EL (cell line): ENCODE data around the gene UBE3B.

Source experiments
- DNase-seq: peaks from one replicate; pipeline ENCODE4 v3.0.0-alpha.2; 2016

Gene UBE3B

DNA sequence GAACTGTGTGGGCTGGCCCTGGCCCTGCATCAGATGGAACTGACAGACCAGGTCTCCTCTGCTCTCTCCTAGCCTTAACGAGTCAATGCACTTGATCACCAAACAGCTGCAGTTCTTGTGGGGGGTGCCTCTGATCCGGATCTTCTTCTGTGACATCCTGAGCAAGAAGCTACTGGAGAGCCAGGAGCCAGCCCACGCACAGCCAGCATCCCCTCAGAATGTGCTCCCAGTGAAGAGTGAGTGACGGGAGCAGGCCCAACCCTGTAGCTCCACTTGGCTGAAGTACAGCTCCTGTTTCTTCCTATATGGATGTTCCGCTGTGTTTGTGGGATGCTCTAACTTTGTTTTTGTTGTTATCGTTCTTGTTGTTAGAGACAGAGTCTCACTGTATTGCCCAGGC, 23.9 kb downstream of the UBE3B start:
- no peak for DNase-seq

DNA sequence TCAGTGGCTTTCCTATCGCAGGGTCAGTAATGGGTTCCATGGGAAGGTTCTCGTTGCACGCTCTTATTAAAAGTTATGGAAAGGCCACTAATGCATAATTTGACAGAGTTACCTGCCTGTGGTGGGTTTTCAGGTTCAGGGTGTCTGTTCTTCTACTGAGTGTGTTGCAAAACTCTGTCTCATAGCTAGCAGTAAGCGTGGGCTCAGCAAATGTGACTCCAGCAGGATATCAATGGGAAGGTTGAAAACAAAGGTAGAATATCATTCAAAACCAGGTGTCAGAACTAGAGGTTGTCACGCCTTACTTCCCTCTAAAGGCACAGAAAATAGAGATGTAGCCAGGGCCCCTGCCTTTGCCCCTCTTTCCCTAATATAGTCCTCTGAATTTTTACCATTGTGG, 24.9 kb downstream of the UBE3B start:
- DNase-seq, result no peak

DNA sequence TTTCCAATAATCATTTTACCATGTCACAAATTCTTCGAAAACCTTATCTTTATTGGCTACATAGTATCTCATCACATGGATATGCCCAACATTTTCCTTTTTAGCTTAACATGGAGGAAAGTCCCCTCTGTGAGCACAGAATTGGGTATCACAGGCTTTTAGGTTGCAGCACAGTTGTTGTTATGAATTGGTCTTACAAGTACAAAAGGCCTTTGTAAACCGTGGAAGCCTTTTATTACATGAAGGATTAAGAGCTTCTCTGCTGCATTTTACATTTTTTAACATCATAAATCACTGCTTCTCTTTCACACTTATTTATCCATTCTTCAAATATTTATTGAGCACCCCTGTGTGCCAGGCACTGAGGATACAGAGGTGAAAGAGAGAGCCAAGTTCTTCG, 26.2 kb downstream of the UBE3B start:
- DNase-seq, result no peak

DNA sequence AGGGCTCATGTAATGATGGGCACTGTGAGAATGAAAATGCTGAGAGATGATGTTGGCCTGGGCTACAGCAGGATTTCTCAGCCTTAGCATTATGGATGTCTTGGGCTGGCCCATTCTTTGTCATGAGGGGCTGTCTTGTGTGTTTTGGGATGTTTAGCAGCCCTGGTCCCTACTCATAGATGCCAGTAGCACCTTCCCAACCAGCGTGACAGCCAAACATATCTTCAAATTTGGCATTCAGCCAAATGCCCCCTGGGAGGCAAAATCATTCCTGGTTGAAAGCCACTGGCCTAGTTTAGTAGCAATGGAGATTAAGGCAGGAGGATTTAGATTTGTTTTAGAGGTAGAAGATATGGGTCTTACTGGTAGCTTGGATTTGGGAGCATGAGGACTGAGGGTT, 26.6 kb downstream of the UBE3B start:
- DNase-seq, result no peak

DNA sequence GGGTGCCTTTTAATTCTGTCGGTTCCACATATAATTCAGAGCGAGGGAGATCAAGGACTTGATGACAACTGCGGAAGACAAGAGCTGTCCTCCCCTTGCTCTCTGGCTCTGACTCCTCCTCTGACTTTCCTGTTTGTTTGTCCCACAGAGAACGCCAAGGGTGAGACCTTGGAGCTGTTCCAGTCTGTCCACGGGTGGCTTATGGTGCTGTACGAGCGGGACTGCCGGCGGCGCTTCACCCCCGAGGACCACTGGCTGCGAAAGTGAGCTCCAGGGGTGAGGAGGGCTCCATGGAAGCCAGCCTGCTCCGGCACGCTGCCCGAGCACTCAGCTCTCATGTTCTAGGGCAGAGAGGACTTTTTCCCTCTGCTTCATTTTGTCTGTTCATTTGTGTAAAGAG, 32.8 kb downstream of the UBE3B start:
- no peak for DNase-seq

DNA sequence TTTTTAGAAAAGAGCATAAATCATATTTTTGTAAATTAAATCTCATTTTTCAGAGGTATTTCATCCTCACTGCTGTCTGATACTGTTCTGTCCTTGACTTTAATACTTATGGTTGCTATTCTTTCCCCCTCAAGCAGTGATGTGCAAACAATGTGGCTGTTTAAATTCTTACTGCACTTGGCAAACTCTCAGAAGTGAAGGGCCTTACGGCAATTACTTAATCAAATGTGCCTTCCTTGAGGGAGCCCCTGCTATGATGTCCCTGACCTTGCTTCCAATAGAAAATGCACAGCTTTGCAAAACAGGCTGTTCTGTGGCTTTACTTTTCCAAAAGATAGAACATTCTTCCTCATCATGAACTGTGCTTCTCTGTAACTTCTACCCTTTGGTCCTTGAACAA, 35.2 kb downstream of the UBE3B start:
- DNase-seq, result no peak

DNA sequence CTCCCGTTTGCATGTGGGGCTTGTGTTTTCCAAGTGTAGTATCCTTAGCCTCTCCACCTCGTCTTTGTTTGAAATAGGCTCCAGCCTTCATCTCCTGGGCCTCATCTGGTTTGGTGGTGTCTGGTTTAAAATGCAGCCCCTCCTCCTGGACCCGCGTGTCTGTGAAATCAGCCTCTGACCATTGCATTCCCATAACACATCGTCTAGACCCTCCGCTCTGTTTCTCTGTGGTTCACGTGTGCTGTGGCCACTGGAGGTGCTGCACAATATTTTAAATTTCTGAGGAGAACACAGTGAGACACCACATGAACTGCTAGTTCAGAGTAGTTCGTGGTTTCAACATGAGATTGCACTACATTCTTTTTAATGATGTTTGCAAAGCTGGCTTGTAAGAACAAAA, 35.6 kb downstream of the UBE3B start:
- DNase-seq, result no peak

DNA sequence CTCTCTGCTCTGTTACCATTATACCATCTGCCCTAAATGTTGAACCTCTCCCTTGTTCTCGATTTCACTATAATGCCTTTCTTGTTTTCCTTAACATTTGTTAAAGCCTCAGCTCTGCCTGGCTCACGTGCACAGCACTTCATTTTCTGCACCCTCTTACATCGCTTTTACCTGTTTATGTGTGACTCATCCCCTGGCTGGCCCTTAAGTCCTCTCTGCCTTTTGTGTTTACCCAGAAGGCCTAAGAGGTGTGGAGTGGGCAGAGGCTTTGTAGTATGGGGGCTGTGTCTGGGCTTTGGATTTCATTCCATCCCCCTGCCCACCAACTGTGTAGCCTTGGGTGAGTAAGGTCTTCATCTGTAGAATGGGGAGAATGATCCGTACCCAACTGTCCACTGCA, 36.5 kb downstream of the UBE3B start:
- no peak for DNase-seq

DNA sequence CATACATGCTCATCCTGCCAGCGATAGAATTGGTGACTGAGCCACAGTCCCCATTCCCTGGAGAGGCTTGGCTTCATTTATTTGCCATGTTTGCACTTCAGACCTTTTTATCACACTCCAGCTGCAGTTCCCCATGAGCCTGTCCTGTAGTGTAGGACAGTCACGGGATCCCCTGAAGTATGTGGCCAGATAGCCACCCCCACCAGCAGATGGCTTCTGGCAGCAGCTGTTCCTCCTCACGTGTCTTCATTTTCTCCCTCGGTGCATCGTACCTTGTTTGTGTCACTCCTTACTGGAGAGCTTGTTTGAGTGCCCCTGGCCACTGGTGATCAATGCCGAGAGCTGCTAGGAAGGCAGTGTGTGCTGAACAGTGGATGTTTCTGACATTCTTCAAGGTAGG, 40.2 kb downstream of the UBE3B start:
- DNase-seq, result no peak

DNA sequence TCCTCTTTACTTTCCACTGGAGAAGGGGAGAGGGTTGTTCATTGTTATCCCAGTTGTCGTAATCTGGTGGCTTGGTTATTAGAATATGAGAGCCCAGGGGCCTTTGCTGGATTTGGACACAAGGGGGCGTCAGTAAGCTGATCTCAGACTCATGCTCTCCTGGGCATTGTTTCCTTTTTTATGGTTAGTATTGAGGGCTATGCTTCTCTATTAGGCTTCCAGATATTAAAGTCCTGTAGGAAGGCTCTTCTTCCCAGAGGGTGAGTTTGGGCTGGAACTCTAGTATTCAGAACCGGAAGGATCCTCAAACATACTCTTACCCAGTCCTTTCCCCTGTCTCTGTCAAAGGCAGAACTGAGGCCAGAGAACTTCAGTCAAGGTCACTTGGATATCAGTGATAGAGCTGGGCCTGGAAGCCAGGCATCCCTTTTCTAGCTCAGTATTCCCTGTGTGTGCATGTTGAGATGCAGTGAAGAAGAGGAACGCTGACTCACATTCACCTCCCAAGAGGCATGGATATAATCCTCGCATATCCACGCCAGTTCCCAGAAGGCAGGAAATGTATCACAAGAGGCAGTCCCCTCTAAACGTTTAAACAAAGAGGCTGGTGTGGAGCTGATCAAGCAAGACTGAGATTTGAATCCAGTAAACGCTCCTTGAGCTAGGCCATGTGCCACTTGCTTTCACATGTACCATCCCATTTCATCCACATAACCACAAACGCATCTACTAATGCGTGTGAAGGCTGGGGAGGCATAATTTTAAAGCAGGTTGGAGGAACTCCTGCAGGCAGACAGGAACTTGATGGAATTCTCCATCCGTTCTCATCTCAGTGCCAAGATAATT, 41.6 kb downstream of the UBE3B start:
- peak; percentile 65 for DNase-seq

DNA sequence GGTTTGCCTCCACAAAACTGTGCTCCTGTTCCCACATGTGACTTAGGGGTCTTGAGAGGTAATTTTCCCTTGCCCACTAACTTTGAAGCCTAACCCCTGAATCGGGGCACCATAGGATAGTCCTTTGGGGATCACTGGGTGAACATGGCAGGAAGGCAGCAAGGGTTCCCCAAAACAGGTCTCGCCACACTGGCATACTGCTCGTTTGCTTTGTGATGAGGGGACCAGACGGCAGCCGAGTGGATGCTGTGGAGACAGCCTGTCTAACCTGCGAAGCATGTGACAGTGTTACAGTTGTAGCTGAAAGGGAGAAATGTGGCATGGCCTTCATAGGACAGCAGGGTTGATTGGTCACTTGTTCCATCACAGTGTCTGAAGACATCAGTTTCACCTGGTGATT, 42.4 kb downstream of the UBE3B start:
- DNase-seq, result no peak

DNA sequence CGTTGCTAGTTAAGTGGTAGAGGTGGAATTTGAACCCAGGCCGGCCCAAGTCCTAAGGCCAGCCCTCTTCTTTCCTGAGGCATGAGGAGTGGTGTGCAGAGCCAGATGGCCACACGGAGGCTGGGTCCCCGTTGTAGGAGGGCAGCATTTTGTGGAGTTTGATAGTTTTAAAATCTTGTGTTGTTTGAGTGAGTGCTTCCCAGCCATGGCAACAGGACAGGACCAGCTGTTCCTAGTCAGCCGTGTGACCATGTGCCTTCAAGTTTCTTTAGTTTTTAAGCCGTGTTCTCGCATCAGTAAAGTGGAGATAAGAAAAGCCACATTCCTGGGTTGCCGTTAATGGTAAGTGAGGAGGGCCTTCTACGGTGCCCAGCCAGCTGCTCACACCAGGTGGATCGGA, 44.4 kb downstream of the UBE3B start:
- no peak for DNase-seq

DNA sequence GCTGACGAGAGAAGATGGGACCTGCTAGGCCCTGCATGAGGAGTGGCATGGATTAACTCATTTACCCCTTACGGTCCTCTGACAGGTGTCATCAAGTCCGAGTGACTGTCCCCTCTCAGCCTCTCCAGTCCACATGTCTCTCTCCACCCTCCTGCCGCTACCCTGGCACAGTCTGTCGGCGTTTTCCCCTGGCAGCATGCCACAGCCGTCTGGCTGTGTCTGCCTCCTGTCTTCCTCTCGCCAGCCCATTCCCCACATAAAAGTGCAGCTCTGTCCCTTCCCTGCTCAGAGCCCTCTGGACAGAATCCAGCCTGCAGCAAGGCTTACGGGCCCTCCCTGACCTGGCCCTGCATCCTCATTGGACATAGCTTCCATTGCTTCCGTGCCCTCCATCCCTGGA, 45.6 kb downstream of the UBE3B start:
- no peak for DNase-seq

DNA sequence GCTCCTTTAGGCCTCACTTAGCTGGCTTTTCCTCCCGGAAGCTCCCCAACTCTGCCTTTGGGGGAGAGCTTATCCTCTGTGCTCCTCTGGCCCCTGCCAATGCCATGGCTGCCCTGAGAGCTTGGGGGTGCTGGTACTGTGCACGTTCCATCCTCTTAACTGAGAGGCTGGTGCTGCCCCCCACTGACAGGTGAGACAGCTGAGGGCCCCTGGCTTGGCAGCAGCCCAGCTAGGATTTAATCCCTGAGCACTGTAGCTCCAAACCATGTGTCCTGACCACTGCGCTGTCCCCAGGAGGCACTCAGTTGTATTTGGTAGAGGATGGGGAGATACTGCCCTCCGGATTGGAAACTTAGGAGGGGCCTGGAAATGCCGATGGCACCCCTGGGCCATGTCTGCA, 46.1 kb downstream of the UBE3B start:
- no peak for DNase-seq

DNA sequence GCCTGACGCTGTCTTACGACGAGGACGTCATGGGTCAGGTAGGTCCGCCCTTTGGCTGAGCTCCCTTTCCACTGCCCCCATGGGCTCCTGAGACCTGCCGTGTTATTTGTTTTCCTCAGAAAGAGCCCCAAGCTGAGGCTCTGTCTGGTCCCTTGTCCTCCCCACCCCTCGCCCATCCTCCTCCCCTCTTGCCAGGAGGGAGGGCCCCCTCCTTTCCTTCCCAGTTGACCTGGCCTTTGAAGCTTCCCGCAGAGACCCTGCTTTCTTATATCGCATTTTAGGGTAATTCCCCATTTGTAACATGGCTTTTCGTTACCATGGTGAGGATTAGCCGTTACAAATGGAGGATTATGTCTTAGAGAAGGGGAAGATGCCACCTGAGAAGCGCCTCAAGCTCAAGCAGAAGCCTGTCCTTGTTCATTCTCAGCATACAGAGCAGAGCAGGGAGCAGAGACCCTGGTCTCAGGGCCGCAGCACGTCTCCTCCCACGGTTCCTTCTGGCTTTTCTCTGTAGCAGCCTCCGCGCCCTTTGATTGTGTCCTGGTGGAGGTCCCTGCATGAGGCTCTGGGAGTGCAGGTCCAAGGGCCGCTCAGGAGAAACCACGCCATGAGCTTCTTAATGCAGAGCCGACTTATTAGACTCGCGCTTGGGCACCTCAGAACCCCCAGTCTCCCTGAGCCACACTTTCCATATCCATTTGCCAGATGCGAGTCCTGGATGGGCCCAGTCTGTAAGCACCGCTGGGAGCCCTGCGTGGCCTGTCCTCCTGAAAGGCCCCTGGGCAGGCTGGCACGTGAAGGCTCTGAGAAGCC, 47.2 kb downstream of the UBE3B start:
- DNase-seq, result no peak

DNA sequence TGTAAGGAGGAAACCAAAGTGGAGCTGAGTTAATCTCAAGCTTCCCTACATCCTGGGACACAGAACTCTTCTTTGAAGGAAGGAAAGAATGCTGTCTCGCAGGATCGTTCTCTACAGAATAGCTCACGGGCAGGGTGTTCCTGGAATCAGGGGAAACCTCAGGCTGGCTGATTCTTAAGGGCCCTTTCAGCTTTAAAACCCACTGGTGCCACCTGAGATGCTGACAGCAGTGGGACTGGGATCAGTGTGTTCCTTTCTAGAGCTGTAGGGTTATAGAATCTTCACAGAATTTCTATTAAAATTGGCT, 47.8 kb downstream of the UBE3B start:
- no peak for DNase-seq

DNA sequence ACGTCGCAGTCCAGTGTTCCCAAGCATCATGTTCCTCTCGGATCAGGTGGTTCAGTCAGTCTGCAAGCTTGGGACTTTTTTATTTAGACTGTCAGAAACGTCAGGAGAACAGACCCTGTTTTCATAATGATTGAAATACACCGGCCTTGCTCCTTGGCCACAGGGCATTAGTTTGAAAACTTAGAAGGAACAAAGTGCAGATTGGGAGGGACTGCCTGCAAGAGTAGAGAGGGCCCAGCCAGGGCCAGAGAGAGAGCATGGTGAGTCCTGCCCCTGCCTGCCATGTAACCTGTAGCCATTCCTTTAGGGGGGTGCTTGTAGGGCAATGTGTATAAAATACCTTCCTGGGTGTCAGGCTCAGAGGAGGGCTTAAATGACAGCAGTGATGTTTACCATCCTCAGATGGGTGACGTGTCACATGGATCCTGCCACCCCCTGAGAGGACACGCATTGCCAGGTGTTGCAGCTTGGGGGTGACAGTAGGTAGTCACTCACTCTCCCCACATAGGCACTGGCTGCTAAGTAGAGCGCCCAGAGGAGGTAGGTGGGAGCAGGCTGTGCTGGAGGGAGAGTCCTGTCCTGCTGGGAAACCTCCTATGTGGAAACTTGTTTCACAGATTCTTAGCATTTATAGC, 50.2 kb downstream of the UBE3B start:
- no peak for DNase-seq

DNA sequence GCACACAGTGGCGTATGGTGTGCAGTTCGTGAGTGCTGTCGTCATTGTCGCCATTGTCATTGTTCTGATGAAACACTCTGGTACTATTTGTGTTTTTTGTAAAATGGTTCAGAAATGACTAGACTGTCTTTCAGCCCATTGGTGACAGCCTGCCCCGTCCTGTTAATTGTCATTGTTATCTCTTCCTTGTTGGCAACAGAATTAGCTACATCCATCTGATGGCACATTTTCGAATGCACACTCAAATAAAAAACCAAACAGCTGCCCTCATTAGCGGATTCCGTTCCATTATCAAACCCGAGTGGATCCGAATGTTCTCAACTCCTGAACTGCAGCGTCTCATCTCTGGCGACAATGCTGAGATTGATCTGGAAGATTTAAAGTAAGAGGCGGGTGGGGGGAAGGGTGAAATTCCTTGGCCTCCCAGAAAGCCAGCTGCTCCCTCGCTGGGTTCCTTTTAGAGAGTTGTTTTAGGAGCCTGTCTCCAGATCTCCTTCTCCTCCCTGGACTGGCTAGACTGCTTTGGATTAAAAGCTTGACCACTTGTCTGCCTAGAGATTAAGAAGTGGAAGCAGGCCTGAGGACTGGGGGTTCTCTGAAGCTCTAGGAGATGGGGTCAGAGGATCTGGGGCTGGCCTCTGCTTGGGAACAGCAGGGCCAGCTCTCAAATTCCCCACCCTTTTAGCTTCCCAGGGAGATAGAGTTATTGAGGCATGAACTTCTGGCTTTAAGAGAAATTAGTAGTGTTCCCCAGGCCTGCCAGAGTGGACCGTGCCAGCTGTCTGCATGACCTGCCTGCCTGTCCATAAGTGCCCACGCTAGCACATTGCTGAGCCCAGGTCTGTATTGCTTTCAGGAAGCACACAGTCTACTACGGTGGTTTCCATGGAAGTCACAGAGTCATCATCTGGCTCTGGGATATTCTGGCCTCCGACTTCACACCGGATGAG, 52.5 kb downstream of the UBE3B start:
- DNase-seq, result no peak

DNA sequence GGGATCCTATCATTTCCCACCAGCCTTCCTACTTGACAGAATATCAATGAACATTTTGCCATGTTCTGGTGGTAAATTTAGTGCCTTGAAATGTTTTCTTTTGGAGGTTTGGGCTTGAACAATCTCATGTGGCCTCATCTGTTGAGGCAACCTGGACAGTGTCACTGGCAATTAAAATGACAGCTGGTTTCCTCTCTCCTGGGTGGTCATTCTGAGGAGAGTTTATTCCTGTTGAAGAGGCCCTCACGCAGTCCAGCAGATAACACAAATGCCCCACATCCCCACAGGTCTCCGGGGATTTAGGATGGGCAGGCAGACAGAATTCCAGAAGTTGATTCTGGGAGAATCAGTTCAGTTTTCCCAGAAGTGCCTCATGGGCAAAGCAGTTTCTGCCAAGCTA, 54.0 kb downstream of the UBE3B start:
- DNase-seq, result no peak

DNA sequence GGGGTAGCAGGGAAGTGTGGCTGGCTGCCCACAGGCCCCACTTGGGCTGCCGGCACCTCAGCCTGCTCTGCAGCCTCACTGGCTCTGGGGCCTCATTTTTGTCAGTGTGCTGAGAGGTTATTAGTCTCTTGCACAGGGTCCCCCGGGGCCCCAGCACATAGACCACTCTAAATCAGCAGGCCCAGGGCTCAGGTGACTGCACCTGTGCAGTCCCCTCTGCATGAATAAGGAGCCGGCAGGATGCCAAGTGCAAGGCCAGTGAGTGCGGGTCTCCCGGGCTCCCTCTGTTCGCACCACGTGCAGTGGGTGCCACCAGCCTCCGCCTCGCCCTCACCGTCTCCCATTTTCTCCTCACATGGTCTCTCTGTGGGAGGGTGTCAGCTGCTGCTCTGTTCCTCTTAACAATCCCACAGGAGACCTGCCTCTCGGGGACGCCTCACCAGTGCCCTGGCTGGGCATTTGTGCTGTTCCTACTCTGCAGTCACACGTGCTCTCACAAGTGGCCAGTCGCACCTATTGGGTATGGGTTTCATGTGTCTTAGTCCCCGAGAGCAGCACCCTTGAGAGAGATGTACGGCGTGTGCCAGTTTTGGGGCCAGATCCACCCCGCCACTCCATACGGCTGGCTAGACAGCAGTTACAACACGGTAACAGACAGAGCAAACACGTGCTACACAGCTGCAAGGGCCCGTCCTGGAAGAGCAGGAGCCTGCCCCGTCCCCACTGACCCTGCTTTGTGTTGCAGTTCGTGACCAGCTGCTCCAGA, 55.5 kb downstream of the UBE3B start:
- no peak for DNase-seq

DNA sequence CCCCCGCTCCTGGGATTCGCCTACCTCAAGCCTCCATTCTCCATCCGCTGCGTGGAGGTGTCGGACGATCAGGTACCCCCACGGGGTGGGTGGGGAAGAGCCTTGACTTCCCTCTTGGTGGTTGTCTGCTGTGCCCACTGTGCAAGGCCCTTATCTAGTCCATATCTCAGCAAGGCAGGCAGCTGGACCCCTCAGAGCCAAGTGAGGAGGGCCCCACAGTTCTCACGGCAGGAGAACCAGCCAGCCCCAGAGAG, 56.0 kb downstream of the UBE3B start:
- DNase-seq, result no peak

DNA sequence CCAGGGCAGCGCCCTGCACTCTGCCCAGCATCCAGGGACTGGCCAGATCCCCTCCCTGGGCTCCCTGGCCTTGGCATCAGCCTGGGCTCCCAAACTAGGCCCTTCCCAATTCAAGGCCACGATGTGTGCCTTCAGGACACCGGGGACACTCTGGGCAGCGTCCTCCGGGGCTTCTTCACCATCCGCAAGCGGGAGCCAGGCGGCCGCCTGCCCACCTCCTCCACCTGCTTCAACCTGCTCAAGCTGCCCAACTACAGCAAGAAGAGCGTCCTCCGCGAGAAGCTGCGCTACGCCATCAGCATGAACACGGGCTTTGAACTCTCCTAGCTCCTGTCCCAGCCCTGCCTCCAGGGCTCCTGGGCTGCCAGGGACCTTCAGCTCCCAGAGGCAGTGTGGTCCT, 57.0 kb downstream of the UBE3B start:
- DNase-seq, result no peak
